Neural progenitor cell (in vitro differentiated cells): ENCODE measurements around the gene INCENP. TPM values are rescaled to one million over a fixed set of nuclear protein-coding genes. Genes with fewer than 3 reads are reported as not detected.

Experiments used
- DNase-seq: peaks from one replicate; pipeline ENCODE4 v3.0.0-alpha.2; 2016; ENCODE audit warnings: low spot score
- H2AFZ ChIP-seq: fragments of 200-600 bp; sonication (generic); replicated peaks from 2 replicates; pipeline ENCODE4 v1.6.1; 2016; ENCODE audit warnings: antibody characterized with exemption
- H3F3A ChIP-seq: fragments of 200-600 bp; sonication (generic); 2 replicates; pipeline ENCODE4 v1.6.1; 2016; ENCODE audit warnings: antibody characterized with exemption, low read depth
- H3K27ac ChIP-seq: fragments of 200-600 bp; sonication (generic); 2 replicates; pipeline ENCODE4 v1.5.1; 2016; ENCODE audit warnings: mild to moderate bottlenecking
- H3K27me3 ChIP-seq: fragments of 200-600 bp; sonication (generic); 2 replicates; pipeline ENCODE4 v1.6.1; 2016; ENCODE audit warnings: mild to moderate bottlenecking, moderate library complexity
- H3K36me3 ChIP-seq: fragments of 200-600 bp; sonication (generic); 2 replicates; pipeline ENCODE4 v1.5.1; 2016
- H3K4me1 ChIP-seq: fragments of 200-600 bp; sonication (generic); 2 replicates; pipeline ENCODE4 v1.6.1; 2016; ENCODE audit warnings: mixed run types
- H3K4me2 ChIP-seq: fragments of 200-600 bp; sonication (generic); 2 replicates; pipeline ENCODE4 v1.6.1; 2016
- H3K4me3 ChIP-seq: fragments of 200-600 bp; sonication (generic); 2 replicates; pipeline ENCODE4 v1.5.1; 2016
- H3K79me2 ChIP-seq: fragments of 200-600 bp; sonication (generic); 2 replicates; pipeline ENCODE4 v1.6.1; 2016; ENCODE audit warnings: low read depth
- H3K9ac ChIP-seq: fragments of 200-600 bp; sonication (generic); 2 replicates; pipeline ENCODE4 v1.6.1; 2016
- H3K9me3 ChIP-seq: fragments of 200-600 bp; sonication (generic); 2 replicates; pipeline ENCODE4 v1.5.1; 2016; ENCODE audit warnings: low read depth
- H4K20me1 ChIP-seq: fragments of 200-600 bp; sonication (generic); 2 replicates; pipeline ENCODE4 v1.6.1; 2016; ENCODE audit warnings: low read depth
- H3K27ac Mint-ChIP-seq: 3 replicates; pipeline ENCODE4 v1.8.0; 2021; ENCODE audit warnings: mixed read lengths
- H3K27me3 Mint-ChIP-seq: 2 replicates; pipeline ENCODE4 v1.8.0; 2022; ENCODE audit warnings: low read depth, mild to moderate bottlenecking, inconsistent platforms, moderate library complexity, mixed read lengths; ENCODE audit not compliant: insufficient read depth
- H3K36me3 Mint-ChIP-seq: 3 replicates; pipeline ENCODE4 v1.8.0; 2021; ENCODE audit warnings: mixed read lengths
- H3K4me1 Mint-ChIP-seq: 3 replicates; pipeline ENCODE4 v1.8.0; 2021; ENCODE audit warnings: mixed read lengths
- H3K4me3 Mint-ChIP-seq: 3 replicates; pipeline ENCODE4 v1.8.0; 2021; ENCODE audit warnings: mild to moderate bottlenecking, moderate library complexity, mixed read lengths
- H3K9me3 Mint-ChIP-seq: 3 replicates; pipeline ENCODE4 v1.8.0; 2020; ENCODE audit warnings: mixed read lengths
- CTCF ChIP-seq: fragments of 200-600 bp; sonication (generic); IDR thresholded peaks from 2 replicates; pipeline ENCODE4 v1.5.1; 2017; ENCODE audit warnings: antibody characterized with exemption, mild to moderate bottlenecking
- EZH2 ChIP-seq: fragments of 200-600 bp; sonication (generic); IDR thresholded peaks from 2 replicates; pipeline ENCODE4 v1.6.1; 2017; ENCODE audit warnings: antibody characterized with exemption, mild to moderate bottlenecking, moderate library complexity
- EZH2phosphoT487 ChIP-seq: fragments of 200-600 bp; sonication (generic); IDR thresholded peaks from 2 replicates; pipeline ENCODE4 v1.6.1; 2017; ENCODE audit warnings: antibody characterized with exemption
- total RNA-seq: library from RNA; depleted of rRNA; stranded (reverse); fragments of >200 nt; gene quantifications from 2 replicates; pipeline ENCODE4 v1.2.3, GENCODE V29; 2015; ENCODE audit warnings: low replicate concordance

Gene INCENP
- total RNA-seq, 1 donor from 2014 or later: 73.9 TPM

- Histone ChIP-seq H2AFZ (no peak overlapping the region), H3K27me3 (no peaks in the 10 kb centered on the region), H3K27ac (no peak overlapping the region), H3K36me3 (no peaks in the 10 kb centered on the region), H3K4me1 (peaks cover 12% of the 10 kb centered on the region), H4K20me1 (peaks cover 96% of the 10 kb centered on the region), H3F3A (no peaks in the 10 kb centered on the region), H3K4me3 (no peak overlapping the region), H3K9ac (no peak overlapping the region), H3K9me3 (no peaks in the 10 kb centered on the region), H3K79me2 (peaks cover 100% of the 10 kb centered on the region), H3K4me2 (no peak overlapping the region)
- Mint-ChIP-seq H3K9me3 (no peaks in the 10 kb centered on the region), H3K27me3 (peaks cover 8% of the 10 kb centered on the region), H3K4me1 (peaks cover 21% of the 10 kb centered on the region), H3K27ac (no peak overlapping the region), H3K36me3 (peaks cover 30% of the 10 kb centered on the region), H3K4me3 (no peak overlapping the region)
- no peak for DNase-seq
- TF ChIP-seq CTCF (no peak), EZH2 (no peak), EZH2phosphoT487 (no peak)
Observed at GRCh38 chr11:62129590-62130282, 5.9 kb downstream of the INCENP start.

- Mint-ChIP-seq H3K9me3 (no peaks in the 10 kb centered on the region), H3K36me3 (peaks cover 37% of the 10 kb centered on the region)
Observed at GRCh38 chr11:62130283-62131169, 6.7 kb downstream of the INCENP start.

GRCh38 chr11:62131170-62131464 lies 7.3 kb downstream of the INCENP start:
- H3K4me1 ChIP-seq: no peaks in the 10 kb centered on the region
- no peak overlapping the region for H2AFZ ChIP-seq
- H3F3A ChIP-seq: no peaks in the 10 kb centered on the region
- no peak overlapping the region for H3K4me2 ChIP-seq
- H3K9ac ChIP-seq: no peak overlapping the region
- H3K27ac ChIP-seq: no peak overlapping the region
- no peaks in the 10 kb centered on the region for H3K36me3 ChIP-seq
- Mint-ChIP-seq H3K36me3 (peaks cover 39% of the 10 kb centered on the region), H3K4me1 (peaks cover 8% of the 10 kb centered on the region), H3K27me3 (peaks cover 8% of the 10 kb centered on the region), H3K27ac (no peak overlapping the region), H3K9me3 (no peaks in the 10 kb centered on the region), H3K4me3 (no peak overlapping the region)
- no peaks in the 10 kb centered on the region for H3K27me3 ChIP-seq
- H3K9me3 ChIP-seq: no peaks in the 10 kb centered on the region
- DNase-seq: no peak
- peaks cover 98% of the 10 kb centered on the region for H3K79me2 ChIP-seq
- no peak for TF ChIP-seq EZH2
- TF ChIP-seq EZH2phosphoT487: no peak
- no peak for TF ChIP-seq CTCF
- no peak overlapping the region for H3K4me3 ChIP-seq
- H4K20me1 ChIP-seq: peaks cover 94% of the 10 kb centered on the region

More at GRCh38 chr11:62130283-62131169, 6.7 kb downstream of the INCENP start:
- H3K79me2 ChIP-seq: peaks cover 100% of the 10 kb centered on the region
- no peaks in the 10 kb centered on the region for H3K9me3 ChIP-seq
- peaks cover 96% of the 10 kb centered on the region for H4K20me1 ChIP-seq
- H3K4me1 Mint-ChIP-seq: peaks cover 13% of the 10 kb centered on the region
- peaks cover 4% of the 10 kb centered on the region for H3K4me1 ChIP-seq
- no peak overlapping the region for H3K4me2 ChIP-seq
- H3K9ac ChIP-seq: no peak overlapping the region
- no peaks in the 10 kb centered on the region for H3K27me3 ChIP-seq
- no peaks in the 10 kb centered on the region for H3F3A ChIP-seq
- no peak overlapping the region for H3K4me3 Mint-ChIP-seq
- no peak for TF ChIP-seq EZH2phosphoT487
- TF ChIP-seq CTCF: no peak
- TF ChIP-seq EZH2: no peak
- H3K4me3 ChIP-seq: no peak overlapping the region
- H3K27me3 Mint-ChIP-seq: peaks cover 8% of the 10 kb centered on the region
- H3K27ac ChIP-seq: no peak overlapping the region
- no peaks in the 10 kb centered on the region for H3K36me3 ChIP-seq
- H2AFZ ChIP-seq: no peak overlapping the region
- no peak for DNase-seq
- no peak overlapping the region for H3K27ac Mint-ChIP-seq
